Measurements from ENCODE around the gene OSTM1. TPM values are rescaled to one million over a fixed set of nuclear protein-coding genes. Genes with fewer than 3 reads are reported as not detected.

The OSTM1 gene
- 24.4 TPM for polyA plus RNA-seq (2013, experiment 1 of 2)
- polyA plus RNA-seq (2013, experiment 2 of 2) = 27.1 TPM

- H3K27ac ChIP-seq (ENCODE audit: low read depth, low read length) = peak within 1 kb of the TSS; percentile 81
- H3K4me1 ChIP-seq (ENCODE audit: insufficient read depth, low read length) = peaks cover 15% of the 10 kb centered on the region
- H3K27me3 ChIP-seq (ENCODE audit: insufficient read depth, low read length) = peaks cover 7% of the 10 kb centered on the region
- no peaks in the 10 kb centered on the region for H3K9me3 ChIP-seq (ENCODE audit: insufficient read depth, low read depth, low read length)
- H3K9ac ChIP-seq (ENCODE audit: low read depth, low read length) = peak within 1 kb of the TSS; percentile 92
- under 1% methylated on average over 86 of the region's 86 CpGs for WGBS
- peak within 1 kb of the TSS; percentile 82 for H3K4me3 ChIP-seq (ENCODE audit: low read length)
- no peaks in the 10 kb centered on the region for H3K36me3 ChIP-seq (ENCODE audit: insufficient read depth, low read length)
Observed at GRCh38 chr6:108074359-108075144, at the start of gene OSTM1. Gene OSTM1 (minus strand): TSS chr6:108074741. CDS start chr6:108074651, 90 bp downstream.

GRCh38 chr6:108123946-108124345, 49.4 kb upstream of the OSTM1 start:
- H3K9me3 ChIP-seq (ENCODE audit: insufficient read depth, low read depth, low read length) = no peaks in the 10 kb centered on the region
- H3K27ac ChIP-seq (ENCODE audit: low read depth, low read length) = no peak overlapping the region
- H3K4me3 ChIP-seq (ENCODE audit: low read length) = no peak overlapping the region
- H3K27me3 ChIP-seq (ENCODE audit: insufficient read depth, low read length) = peaks cover 100% of the 10 kb centered on the region
- WGBS = 13% methylated on average over 7 of the region's 7 CpGs
- H3K9ac ChIP-seq (ENCODE audit: low read depth, low read length) = no peak overlapping the region
- no peaks in the 10 kb centered on the region for H3K36me3 ChIP-seq (ENCODE audit: insufficient read depth, low read length)
- peaks cover 26% of the 10 kb centered on the region for H3K4me1 ChIP-seq (ENCODE audit: insufficient read depth, low read length)

- no peak overlapping the region for H3K27ac ChIP-seq (ENCODE audit: low read depth, low read length)
- H3K9ac ChIP-seq (ENCODE audit: low read depth, low read length) = no peak overlapping the region
- peaks cover 26% of the 10 kb centered on the region for H3K4me1 ChIP-seq (ENCODE audit: insufficient read depth, low read length)
- no peak overlapping the region for H3K4me3 ChIP-seq (ENCODE audit: low read length)
- no peaks in the 10 kb centered on the region for H3K9me3 ChIP-seq (ENCODE audit: insufficient read depth, low read depth, low read length)
- no peaks in the 10 kb centered on the region for H3K36me3 ChIP-seq (ENCODE audit: insufficient read depth, low read length)
- peaks cover 100% of the 10 kb centered on the region for H3K27me3 ChIP-seq (ENCODE audit: insufficient read depth, low read length)
- 40% methylated on average over 12 of the region's 13 CpGs for WGBS
Observed at GRCh38 chr6:108123481-108123929, 49.0 kb upstream of the OSTM1 start.

- Histone ChIP-seq H3K4me3 (ENCODE audit: low read length) (no peak overlapping the region), H3K27me3 (ENCODE audit: insufficient read depth, low read length) (peaks cover 99% of the 10 kb centered on the region), H3K4me1 (ENCODE audit: insufficient read depth, low read length) (peaks cover 26% of the 10 kb centered on the region)
Observed at GRCh38 chr6:108121612-108122011, 47.1 kb upstream of the OSTM1 start.

GRCh38 chr6:108120311-108120710, 45.8 kb upstream of the OSTM1 start:
- Histone ChIP-seq H3K4me1 (ENCODE audit: insufficient read depth, low read length) (peaks cover 29% of the 10 kb centered on the region), H3K9ac (ENCODE audit: low read depth, low read length) (no peak overlapping the region), H3K9me3 (ENCODE audit: insufficient read depth, low read depth, low read length) (no peaks in the 10 kb centered on the region), H3K36me3 (ENCODE audit: insufficient read depth, low read length) (no peaks in the 10 kb centered on the region), H3K4me3 (ENCODE audit: low read length) (no peak overlapping the region), H3K27ac (ENCODE audit: low read depth, low read length) (no peak overlapping the region), H3K27me3 (ENCODE audit: insufficient read depth, low read length) (peaks cover 99% of the 10 kb centered on the region)
- WGBS = under 1% methylated on average over 9 of the region's 12 CpGs

More at GRCh38 chr6:108121612-108122011, 47.1 kb upstream of the OSTM1 start:
- no peaks in the 10 kb centered on the region for H3K36me3 ChIP-seq (ENCODE audit: insufficient read depth, low read length)
- no peak overlapping the region for H3K27ac ChIP-seq (ENCODE audit: low read depth, low read length)
- no peaks in the 10 kb centered on the region for H3K9me3 ChIP-seq (ENCODE audit: insufficient read depth, low read depth, low read length)
- no peak overlapping the region for H3K9ac ChIP-seq (ENCODE audit: low read depth, low read length)
- 58% methylated on average over 10 of the region's 10 CpGs for WGBS

- peaks cover 99% of the 10 kb centered on the region for H3K27me3 ChIP-seq (ENCODE audit: insufficient read depth, low read length)
- H3K36me3 ChIP-seq (ENCODE audit: insufficient read depth, low read length) = no peaks in the 10 kb centered on the region
- no peak overlapping the region for H3K27ac ChIP-seq (ENCODE audit: low read depth, low read length)
- H3K4me3 ChIP-seq (ENCODE audit: low read length) = peak overlapping the region; percentile 35
- H3K4me1 ChIP-seq (ENCODE audit: insufficient read depth, low read length) = peaks cover 30% of the 10 kb centered on the region
- 2% methylated on average over 24 of the region's 24 CpGs for WGBS
- H3K9ac ChIP-seq (ENCODE audit: low read depth, low read length) = no peak overlapping the region
- H3K9me3 ChIP-seq (ENCODE audit: insufficient read depth, low read depth, low read length) = no peaks in the 10 kb centered on the region
Observed at GRCh38 chr6:108119769-108120141, 45.2 kb upstream of the OSTM1 start.

GRCh38 chr6:108118810-108119768, 44.5 kb upstream of the OSTM1 start:
- H3K27me3 ChIP-seq (ENCODE audit: insufficient read depth, low read length) = peaks cover 99% of the 10 kb centered on the region

GRCh38 chr6:108118359-108118724, 43.8 kb upstream of the OSTM1 start:
- no peaks in the 10 kb centered on the region for H3K9me3 ChIP-seq (ENCODE audit: insufficient read depth, low read depth, low read length)
- no peak overlapping the region for H3K27ac ChIP-seq (ENCODE audit: low read depth, low read length)
- no peaks in the 10 kb centered on the region for H3K36me3 ChIP-seq (ENCODE audit: insufficient read depth, low read length)
- H3K4me1 ChIP-seq (ENCODE audit: insufficient read depth, low read length) = peaks cover 16% of the 10 kb centered on the region
- H3K27me3 ChIP-seq (ENCODE audit: insufficient read depth, low read length) = peaks cover 99% of the 10 kb centered on the region
- WGBS = 1% methylated on average over 45 of the region's 45 CpGs
- peak overlapping the region; percentile 43; the same call in 1 of the 2 replicates for H3K4me3 ChIP-seq (ENCODE audit: low read length)
- no peak overlapping the region for H3K9ac ChIP-seq (ENCODE audit: low read depth, low read length)

More at GRCh38 chr6:108118810-108119768, 44.5 kb upstream of the OSTM1 start:
- no peaks in the 10 kb centered on the region for H3K36me3 ChIP-seq (ENCODE audit: insufficient read depth, low read length)
- H3K9ac ChIP-seq (ENCODE audit: low read depth, low read length) = no peak overlapping the region
- H3K27ac ChIP-seq (ENCODE audit: low read depth, low read length) = no peak overlapping the region
- peaks cover 24% of the 10 kb centered on the region for H3K4me1 ChIP-seq (ENCODE audit: insufficient read depth, low read length)
- H3K4me3 ChIP-seq (ENCODE audit: low read length) = peak overlapping the region; percentile 35
- WGBS = under 1% methylated on average over 67 of the region's 67 CpGs
- H3K9me3 ChIP-seq (ENCODE audit: insufficient read depth, low read depth, low read length) = no peaks in the 10 kb centered on the region

GRCh38 chr6:108117427-108118358, 43.2 kb upstream of the OSTM1 start:
- H3K9ac ChIP-seq (ENCODE audit: low read depth, low read length) = no peak overlapping the region
- peaks cover 99% of the 10 kb centered on the region for H3K27me3 ChIP-seq (ENCODE audit: insufficient read depth, low read length)
- H3K4me1 ChIP-seq (ENCODE audit: insufficient read depth, low read length) = peaks cover 15% of the 10 kb centered on the region; the same call in 1 of the 2 replicates
- WGBS = under 1% methylated on average over 72 of the region's 72 CpGs
- no peaks in the 10 kb centered on the region for H3K9me3 ChIP-seq (ENCODE audit: insufficient read depth, low read depth, low read length)
- H3K36me3 ChIP-seq (ENCODE audit: insufficient read depth, low read length) = no peaks in the 10 kb centered on the region
- H3K4me3 ChIP-seq (ENCODE audit: low read length) = peak overlapping the region; percentile 43
- no peak overlapping the region for H3K27ac ChIP-seq (ENCODE audit: low read depth, low read length)
